ENCODE results near the gene IGFL2. TPM values are rescaled to one million over a fixed set of nuclear protein-coding genes. Genes with fewer than 3 reads are reported as not detected.

The IGFL2 gene
- total and polyA plus RNA-seq, 2 of the 4 experiments (the other 2 are of a cell fraction): not detected

- no peak overlapping the region for H3K56ac ChIP-seq (ENCODE audit: extremely low read depth, insufficient read depth, low read length)
- H2BK15ac ChIP-seq (ENCODE audit: low read depth, low read length): no peak overlapping the region
- H2AK5ac ChIP-seq (ENCODE audit: low read depth, low read length): no peak overlapping the region
- H3K27ac ChIP-seq (ENCODE audit: insufficient read depth, low read length): no peak overlapping the region
- dilution Hi-C loops (cut with HindIII; ENCODE audit: low sequenced_read_pairs, unreplicated experiment) (no loop called here), in situ Hi-C loops (cut with MboI; ENCODE audit: low sequenced_read_pairs) (no loop called here), intact Hi-C loops (cut with micrococcal nuclease) (no loop called here)
- H3K4me2 ChIP-seq (ENCODE audit: low read depth, low read length): no peak overlapping the region
- DNase-seq (no peak), ATAC-seq (ENCODE audit: low read depth) (no peak)
- H3K9me1 ChIP-seq (ENCODE audit: insufficient read depth, low read length): no peaks in the 10 kb centered on the region
- BruUV-seq (replicated peaks): no TSS peak
- no peaks in the 10 kb centered on the region for H3K36me3 ChIP-seq (ENCODE audit: control insufficient read depth, insufficient read depth, low read length)
- H2BK20ac ChIP-seq (ENCODE audit: low read depth, low read length): no peak overlapping the region
- no peak overlapping the region for H3K4ac ChIP-seq (ENCODE audit: low read depth, low read length)
- no peak overlapping the region for H4K91ac ChIP-seq (ENCODE audit: insufficient read depth, low read depth, low read length)
- H2AFZ ChIP-seq (replicated peaks; ENCODE audit: low read length, poor library complexity): no peak overlapping the region
- no peaks in the 10 kb centered on the region for H3K79me1 ChIP-seq (ENCODE audit: low read depth in 1 of 2, low read length in 2 of 2)
- H3K4me3 ChIP-seq (ENCODE audit: insufficient read depth, low read depth, low read length): no peak overlapping the region
- H2BK5ac ChIP-seq (ENCODE audit: low read depth, low read length, poor library complexity, severe bottlenecking): no peak overlapping the region
- H3K9ac ChIP-seq (ENCODE audit: low read depth, low read length): no peak overlapping the region
- CTCF ChIA-PET: no interaction called here
- H3K9me3 ChIP-seq (ENCODE audit: control insufficient read depth, insufficient read depth, low read length): no peaks in the 10 kb centered on the region
- H2AK9ac ChIP-seq (replicated peaks; ENCODE audit: low read depth, low read length, poor library complexity): no peak overlapping the region
- peaks cover 54% of the 10 kb centered on the region for H3K27me3 ChIP-seq (ENCODE audit: control insufficient read depth, insufficient read depth, low read length)
- H3K23ac ChIP-seq (ENCODE audit: low read depth, low read length): no peak overlapping the region
- no peak overlapping the region for H4K5ac ChIP-seq (ENCODE audit: low read depth, low read length)
- WGBS, 2 experiments (ENCODE audit: extremely low coverage in 2 of 2, insufficient read length in 1 of 2): no CpG with 5 or more reads among the region's 1 CpG
- no peak overlapping the region for H4K8ac ChIP-seq (ENCODE audit: low read depth in 2 of 2, low read length in 2 of 2)
- H2BK120ac ChIP-seq (ENCODE audit: low read depth, low read length): no peak overlapping the region
- no peak for TF ChIP-seq SMC3 (IDR thresholded peaks at IDR 0.05; ENCODE audit: low read depth, low read length)
- POLR2A ChIA-PET (ENCODE audit: unreplicated experiment): no interaction called here
- H3K14ac ChIP-seq (replicated peaks; ENCODE audit: low read depth, low read length): no peak overlapping the region
- H4K20me1 ChIP-seq (ENCODE audit: insufficient read depth, low read length): no peaks in the 10 kb centered on the region
- no peaks in the 10 kb centered on the region for H3K4me1 ChIP-seq (ENCODE audit: control insufficient read depth, insufficient read depth, low read length)
- H3K18ac ChIP-seq (ENCODE audit: low read depth, low read length): no peak overlapping the region
These were observed 61.4 kb downstream of the IGFL2 start for GRCh38 chr19:46209472-46209871.

Data from IMR-90 (cell line).